GM12874 (cell line): ENCODE data around the gene JSRP1.

Experiments
- TF ChIP-seq, protein P1 (sequence below): IDR thresholded peaks from 2 replicates; pipeline ENCODE4 v1.5.1; 2011; ENCODE audit warnings: low read depth, mild to moderate bottlenecking, control low read depth, low read length, moderate library complexity; ENCODE audit not compliant: insufficient read depth

The JSRP1 gene

DNA sequence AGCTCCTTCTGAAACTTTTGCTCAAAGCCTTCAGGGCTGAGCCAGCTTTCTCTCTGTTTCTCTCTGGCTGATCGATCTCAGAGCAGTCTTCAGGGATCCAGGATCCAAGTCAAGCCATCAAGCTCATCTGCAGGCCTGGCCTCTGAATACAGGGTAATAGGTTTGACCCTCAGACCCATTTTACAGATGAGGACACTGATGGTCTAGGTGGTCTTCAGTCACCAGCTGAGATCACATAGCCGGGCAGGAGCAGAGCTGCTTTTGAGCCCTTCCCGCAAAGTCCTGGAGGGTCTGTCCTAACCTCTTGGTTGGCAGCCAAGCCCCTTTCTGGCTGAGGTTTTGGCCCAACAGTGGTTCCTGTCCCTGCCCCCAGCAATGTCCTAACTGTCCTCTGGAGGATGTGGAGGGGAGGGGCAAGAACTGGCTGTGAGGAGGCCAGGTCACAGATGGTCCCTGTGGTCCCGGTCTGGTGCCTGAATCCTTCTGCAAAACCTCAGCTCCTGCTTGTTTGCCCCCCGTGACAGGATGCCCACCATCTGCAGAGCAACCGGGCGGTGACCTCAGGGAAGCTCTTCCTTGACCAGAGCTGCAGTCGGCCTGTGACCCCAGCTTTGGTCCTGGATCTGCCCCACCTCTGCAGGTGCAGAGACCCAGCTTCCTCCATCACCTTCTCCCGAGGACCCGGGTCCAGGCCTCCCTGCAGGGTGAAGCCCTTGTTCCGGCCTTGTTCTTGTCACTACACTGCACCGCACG lies 31.5 kb upstream of the JSRP1 start:
- TF ChIP-seq, protein P1, sequence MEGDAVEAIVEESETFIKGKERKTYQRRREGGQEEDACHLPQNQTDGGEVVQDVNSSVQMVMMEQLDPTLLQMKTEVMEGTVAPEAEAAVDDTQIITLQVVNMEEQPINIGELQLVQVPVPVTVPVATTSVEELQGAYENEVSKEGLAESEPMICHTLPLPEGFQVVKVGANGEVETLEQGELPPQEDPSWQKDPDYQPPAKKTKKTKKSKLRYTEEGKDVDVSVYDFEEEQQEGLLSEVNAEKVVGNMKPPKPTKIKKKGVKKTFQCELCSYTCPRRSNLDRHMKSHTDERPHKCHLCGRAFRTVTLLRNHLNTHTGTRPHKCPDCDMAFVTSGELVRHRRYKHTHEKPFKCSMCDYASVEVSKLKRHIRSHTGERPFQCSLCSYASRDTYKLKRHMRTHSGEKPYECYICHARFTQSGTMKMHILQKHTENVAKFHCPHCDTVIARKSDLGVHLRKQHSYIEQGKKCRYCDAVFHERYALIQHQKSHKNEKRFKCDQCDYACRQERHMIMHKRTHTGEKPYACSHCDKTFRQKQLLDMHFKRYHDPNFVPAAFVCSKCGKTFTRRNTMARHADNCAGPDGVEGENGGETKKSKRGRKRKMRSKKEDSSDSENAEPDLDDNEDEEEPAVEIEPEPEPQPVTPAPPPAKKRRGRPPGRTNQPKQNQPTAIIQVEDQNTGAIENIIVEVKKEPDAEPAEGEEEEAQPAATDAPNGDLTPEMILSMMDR: no peak

DNA sequence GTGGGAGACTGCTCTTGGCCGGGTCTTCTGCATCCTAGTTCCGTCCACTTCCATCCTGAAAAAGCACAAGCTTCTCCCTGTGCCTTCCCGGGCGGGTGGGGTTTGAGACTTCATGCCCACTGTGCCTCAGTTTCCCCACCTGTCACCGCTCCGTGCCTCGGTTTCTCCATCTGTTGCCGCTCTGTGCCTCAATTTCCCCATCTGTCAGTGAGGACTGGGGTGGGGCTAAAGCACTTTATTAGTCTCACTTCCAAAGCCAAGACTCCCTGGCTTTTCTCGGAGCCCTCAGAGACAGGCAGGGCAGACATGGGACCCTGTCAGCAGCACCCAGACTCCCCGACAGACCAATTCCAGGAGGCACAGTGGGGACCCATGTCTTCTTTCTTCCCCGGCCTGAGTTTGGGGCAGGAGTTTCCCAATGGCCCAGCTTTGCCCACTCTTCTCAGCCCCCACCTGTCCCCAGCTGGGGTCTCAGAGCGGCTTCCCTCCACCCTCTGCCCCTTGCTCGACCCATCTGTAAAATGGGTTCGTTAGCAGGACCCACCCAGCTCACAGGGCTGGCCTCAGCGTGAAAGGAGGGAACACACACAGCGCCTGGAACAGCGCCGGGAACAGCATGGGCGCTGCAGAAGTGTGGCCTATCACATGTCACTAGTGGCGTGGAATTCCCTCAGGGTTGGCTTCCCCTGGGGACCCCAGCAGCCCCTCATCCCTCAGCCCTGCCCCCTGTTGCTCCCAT lies 30.4 kb upstream of the JSRP1 start:
- TF ChIP-seq, protein P1: no peak

DNA sequence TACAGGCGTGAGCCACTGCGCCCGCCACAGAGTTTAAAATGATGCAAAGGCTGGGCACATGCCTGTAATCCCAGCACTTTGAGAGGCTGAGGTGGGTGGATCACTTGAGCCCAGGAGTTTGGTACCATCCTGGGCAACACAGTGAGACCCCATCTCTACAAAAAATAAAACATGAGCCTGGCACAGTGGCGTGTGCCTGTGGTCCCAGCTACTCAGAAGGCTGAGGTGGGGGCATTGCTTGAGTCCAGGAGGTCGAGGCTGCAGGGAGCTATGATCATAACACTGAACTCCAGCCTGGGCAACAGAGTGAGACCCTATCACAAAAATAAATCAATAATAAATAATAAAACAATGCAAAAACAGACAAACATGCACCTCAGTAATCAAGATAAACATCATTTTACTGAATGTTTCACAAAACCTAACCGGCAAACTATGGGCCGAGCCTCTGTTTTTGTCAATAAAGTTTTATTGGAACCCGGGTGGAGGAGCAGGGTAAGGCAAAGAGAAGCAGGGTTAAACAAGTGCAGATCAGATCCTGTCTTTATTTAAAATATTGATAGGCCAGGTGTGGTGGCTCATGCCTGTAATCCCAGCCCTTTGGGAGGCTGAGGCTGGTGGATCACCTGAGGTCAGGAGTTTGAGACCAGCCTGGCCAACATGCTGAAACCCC lies 27.8 kb upstream of the JSRP1 start:
- TF ChIP-seq, protein P1: no peak

DNA sequence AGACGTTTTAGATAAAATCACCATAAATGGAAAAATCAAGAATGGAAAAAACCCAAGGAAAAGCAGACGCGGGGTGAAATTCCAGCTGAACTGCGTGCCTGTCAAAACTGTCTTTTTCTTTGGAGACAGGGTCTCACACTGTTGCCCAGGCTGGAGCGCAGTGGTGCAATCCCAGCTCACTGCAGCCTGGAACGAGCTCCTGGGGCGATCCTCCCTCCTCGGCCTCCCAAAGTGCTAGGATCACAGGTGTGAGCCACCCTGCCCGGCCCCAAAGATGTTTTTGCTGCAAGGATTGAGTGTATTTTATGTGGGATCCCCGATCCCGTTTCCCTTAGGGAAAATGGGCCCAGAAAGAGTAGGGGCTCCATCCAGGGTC lies 26.6 kb upstream of the JSRP1 start:
- TF ChIP-seq, protein P1: no peak

DNA sequence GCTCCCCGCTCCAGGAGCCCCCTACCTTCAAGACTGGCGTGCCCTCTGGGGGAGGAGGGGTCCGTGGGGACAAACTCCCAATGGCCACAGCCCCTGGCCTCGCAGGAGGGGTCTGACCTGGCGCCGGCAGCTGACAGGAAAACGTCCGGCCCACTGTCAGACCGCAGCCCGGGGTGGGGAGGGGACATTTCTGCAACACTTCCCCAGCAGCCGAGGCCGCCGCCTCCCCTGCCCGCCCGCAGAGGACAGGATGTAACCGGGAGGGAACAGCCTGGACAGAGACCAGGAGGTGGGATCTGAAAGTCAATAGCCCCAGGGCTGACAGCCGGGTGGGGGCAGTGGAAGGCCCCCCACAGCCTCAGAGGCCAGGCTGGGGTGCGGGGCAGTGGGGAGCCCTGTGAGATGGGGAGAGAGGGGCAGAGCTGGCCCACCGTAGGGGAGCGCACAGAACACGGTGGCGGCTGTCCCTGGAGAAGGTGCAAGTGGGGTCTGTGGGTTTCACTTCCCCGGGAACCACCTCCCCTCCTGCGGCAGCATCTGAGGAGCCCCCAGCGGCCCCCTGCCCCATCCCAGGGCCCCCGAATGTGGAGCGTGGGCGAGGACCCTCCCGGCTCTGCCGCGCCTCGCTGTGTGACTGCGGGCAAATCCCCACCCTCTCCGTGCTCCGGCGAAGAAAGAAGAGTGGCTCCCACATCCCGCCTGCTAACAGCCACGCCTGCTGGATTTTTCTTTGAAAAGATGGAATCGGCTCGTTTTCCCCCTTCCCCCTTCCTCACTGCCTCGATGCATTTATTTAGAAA lies 26.0 kb upstream of the JSRP1 start, which contains the start of gene PEAK3:
Gene PEAK3 (minus strand): TSS at position 114 of the 800 bp plus-strand sequence. CDS start 1,244 bp downstream, outside the sequence.
- TF ChIP-seq, protein P1: no peak

DNA sequence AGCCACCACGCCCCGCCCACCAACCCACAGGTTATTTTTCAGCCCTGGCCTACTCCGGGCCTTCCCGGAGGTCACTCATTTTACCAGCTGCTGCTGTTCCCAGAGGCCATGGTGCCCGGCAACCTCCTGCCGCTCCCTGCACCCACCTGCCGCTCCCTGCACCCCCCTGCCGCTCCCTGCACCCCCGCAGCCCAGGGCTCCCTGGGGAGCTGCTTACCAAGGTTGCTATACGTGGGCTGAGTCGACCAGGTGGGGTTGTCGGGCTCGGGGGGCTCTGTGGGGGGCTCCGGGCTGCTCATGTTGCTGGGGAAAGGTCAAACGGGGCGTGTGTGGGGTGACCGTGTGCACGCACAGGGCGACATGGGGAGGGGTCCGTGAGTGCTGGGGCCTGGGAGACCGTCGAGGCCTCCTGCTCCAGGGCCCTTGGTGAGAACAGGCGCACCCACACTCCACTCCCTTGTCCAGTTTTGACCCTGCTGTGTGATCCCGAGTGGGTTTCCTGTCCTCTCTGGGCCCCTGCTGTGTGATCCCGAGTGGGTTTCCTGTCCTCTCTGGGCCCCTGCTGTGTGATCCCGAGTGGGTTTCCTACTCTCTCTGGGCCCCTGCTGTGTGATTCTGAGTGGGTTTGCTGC lies 24.5 kb upstream of the JSRP1 start:
- TF ChIP-seq, protein P1: no peak
